Activated naive CD8-positive, alpha-beta T cell (primary cell): ENCODE measurements around the gene MCM8.
"Not testable (repeated sequence)": the region's sequence is repeated elsewhere in the genome, so short reads cannot be mapped to it uniquely, and the experiment has no call there.

Source experiments
- H3K27ac Mint-ChIP-seq: one replicate; pipeline ENCODE4 v1.8.0; 2021; ENCODE audit warnings: mixed read lengths
- H3K27me3 Mint-ChIP-seq: one replicate; pipeline ENCODE4 v1.8.0; 2021; ENCODE audit warnings: mixed read lengths
- H3K36me3 Mint-ChIP-seq: one replicate; pipeline ENCODE4 v1.8.0; 2021; ENCODE audit warnings: mixed read lengths
- H3K4me1 Mint-ChIP-seq: one replicate; pipeline ENCODE4 v1.8.0; 2021; ENCODE audit warnings: low read depth, mixed read lengths
- H3K4me3 Mint-ChIP-seq: one replicate; pipeline ENCODE4 v1.8.0; 2021; ENCODE audit warnings: mild to moderate bottlenecking, mixed read lengths
- H3K9me3 Mint-ChIP-seq: one replicate; pipeline ENCODE4 v1.8.0; 2021; ENCODE audit warnings: low read depth, mixed read lengths

Gene MCM8

GRCh38 chr20:6007094-6007528 is 56.7 kb downstream of the MCM8 start:
- Mint-ChIP-seq H3K27me3 (no peaks in the 10 kb centered on the region), H3K27ac (peak overlapping the region; percentile 94), H3K36me3 (no peaks in the 10 kb centered on the region), H3K4me1 (peaks cover 33% of the 10 kb centered on the region), H3K9me3 (no peaks in the 10 kb centered on the region), H3K4me3 (peak overlapping the region; percentile 97)

- H3K4me1 Mint-ChIP-seq: peaks cover 38% of the 10 kb centered on the region
- H3K9me3 Mint-ChIP-seq: no peaks in the 10 kb centered on the region
- no peaks in the 10 kb centered on the region for H3K36me3 Mint-ChIP-seq
- peak overlapping the region; percentile 97 for H3K4me3 Mint-ChIP-seq
- H3K27ac Mint-ChIP-seq: peak overlapping the region; percentile 74
- H3K27me3 Mint-ChIP-seq: no peaks in the 10 kb centered on the region
Measured at GRCh38 chr20:6007529-6008103, 57.2 kb downstream of the MCM8 start.

GRCh38 chr20:6008254-6008653 is 57.8 kb downstream of the MCM8 start:
- Mint-ChIP-seq H3K27ac (no peak overlapping the region), H3K4me3 (peak overlapping the region; percentile 97), H3K27me3 (no peaks in the 10 kb centered on the region), H3K36me3 (no peaks in the 10 kb centered on the region), H3K4me1 (peaks cover 42% of the 10 kb centered on the region), H3K9me3 (no peaks in the 10 kb centered on the region)

GRCh38 chr20:6012179-6012578 is 61.7 kb downstream of the MCM8 start:
- no peaks in the 10 kb centered on the region for H3K27me3 Mint-ChIP-seq
- no peak overlapping the region for H3K4me3 Mint-ChIP-seq
- H3K4me1 Mint-ChIP-seq: peaks cover 61% of the 10 kb centered on the region
- peak overlapping the region; percentile 28 for H3K27ac Mint-ChIP-seq
- no peaks in the 10 kb centered on the region for H3K9me3 Mint-ChIP-seq
- H3K36me3 Mint-ChIP-seq: peaks cover 7% of the 10 kb centered on the region

GRCh38 chr20:6014017-6014416 is 63.6 kb downstream of the MCM8 start:
- Mint-ChIP-seq H3K27me3 (no peaks in the 10 kb centered on the region), H3K36me3 (peaks cover 16% of the 10 kb centered on the region), H3K4me1 (peaks cover 58% of the 10 kb centered on the region), H3K4me3 (no peak overlapping the region), H3K27ac (no peak overlapping the region), H3K9me3 (no peaks in the 10 kb centered on the region)

GRCh38 chr20:6014957-6015356 is 64.5 kb downstream of the MCM8 start:
- Mint-ChIP-seq H3K9me3 (no peaks in the 10 kb centered on the region), H3K36me3 (peaks cover 16% of the 10 kb centered on the region), H3K27ac (peak overlapping the region; percentile 18), H3K27me3 (no peaks in the 10 kb centered on the region), H3K4me1 (peaks cover 56% of the 10 kb centered on the region), H3K4me3 (no peak overlapping the region)

GRCh38 chr20:6017467-6017866 is 67.0 kb downstream of the MCM8 start:
- Mint-ChIP-seq H3K27ac (no peak overlapping the region), H3K4me3 (no peak overlapping the region), H3K4me1 (peaks cover 52% of the 10 kb centered on the region), H3K9me3 (no peaks in the 10 kb centered on the region), H3K36me3 (peaks cover 20% of the 10 kb centered on the region), H3K27me3 (no peaks in the 10 kb centered on the region)

DNA sequence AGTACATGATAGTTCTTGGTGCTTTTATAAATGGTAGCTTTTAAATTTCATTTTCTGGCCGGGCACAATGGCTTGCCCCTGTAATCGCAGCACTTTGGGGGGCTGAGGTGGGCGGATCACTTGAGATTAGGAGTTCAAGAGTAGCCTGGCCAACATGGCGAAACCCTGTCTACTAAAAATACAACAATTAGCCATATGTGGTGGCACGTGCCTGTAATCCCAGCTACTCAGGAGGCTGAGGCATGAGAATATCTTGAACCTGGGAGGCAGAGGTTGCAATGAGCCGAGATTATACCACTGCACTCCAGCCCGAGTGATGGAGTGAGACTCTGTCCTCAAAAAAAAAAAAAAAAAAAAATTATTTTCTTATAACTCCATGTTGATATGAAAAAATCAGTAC is 67.4 kb downstream of the MCM8 start:
- no peak overlapping the region for H3K4me3 Mint-ChIP-seq
- H3K4me1 Mint-ChIP-seq: peaks cover 52% of the 10 kb centered on the region
- H3K36me3 Mint-ChIP-seq: peaks cover 22% of the 10 kb centered on the region
- no peak overlapping the region for H3K27ac Mint-ChIP-seq
- no peaks in the 10 kb centered on the region for H3K9me3 Mint-ChIP-seq
- no peaks in the 10 kb centered on the region for H3K27me3 Mint-ChIP-seq

DNA sequence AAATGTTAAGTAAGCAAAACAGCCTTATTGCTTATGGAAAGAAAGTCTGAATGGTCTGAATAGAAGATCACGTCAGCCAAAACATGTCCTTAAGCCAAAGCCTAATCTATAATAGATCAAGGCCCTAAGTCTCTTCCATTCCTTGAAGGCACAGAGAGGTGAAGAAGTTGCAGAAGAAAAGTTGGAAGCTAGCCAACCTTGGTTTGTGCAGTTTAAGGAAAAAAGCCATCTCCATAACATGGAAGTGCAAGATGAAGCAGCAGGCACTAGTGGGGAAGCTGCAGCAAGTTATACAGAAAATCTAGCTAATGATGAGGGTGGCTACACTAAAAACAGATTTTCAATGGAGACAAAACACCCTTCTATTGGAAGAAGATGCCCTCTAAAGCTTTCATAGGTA is 74.3 kb downstream of the MCM8 start:
- H3K36me3 Mint-ChIP-seq: peaks cover 33% of the 10 kb centered on the region
- H3K9me3 Mint-ChIP-seq: peaks cover 8% of the 10 kb centered on the region
- no peak overlapping the region for H3K27ac Mint-ChIP-seq
- no peaks in the 10 kb centered on the region for H3K27me3 Mint-ChIP-seq
- no peak overlapping the region for H3K4me3 Mint-ChIP-seq
- peaks cover 40% of the 10 kb centered on the region for H3K4me1 Mint-ChIP-seq

GRCh38 chr20:6026051-6026450 is 75.6 kb downstream of the MCM8 start:
- Mint-ChIP-seq H3K36me3 (peaks cover 31% of the 10 kb centered on the region), H3K27me3 (no peaks in the 10 kb centered on the region), H3K4me3 (no peak overlapping the region), H3K4me1 (peaks cover 49% of the 10 kb centered on the region), H3K9me3 (peaks cover 8% of the 10 kb centered on the region), H3K27ac (no peak overlapping the region)

DNA sequence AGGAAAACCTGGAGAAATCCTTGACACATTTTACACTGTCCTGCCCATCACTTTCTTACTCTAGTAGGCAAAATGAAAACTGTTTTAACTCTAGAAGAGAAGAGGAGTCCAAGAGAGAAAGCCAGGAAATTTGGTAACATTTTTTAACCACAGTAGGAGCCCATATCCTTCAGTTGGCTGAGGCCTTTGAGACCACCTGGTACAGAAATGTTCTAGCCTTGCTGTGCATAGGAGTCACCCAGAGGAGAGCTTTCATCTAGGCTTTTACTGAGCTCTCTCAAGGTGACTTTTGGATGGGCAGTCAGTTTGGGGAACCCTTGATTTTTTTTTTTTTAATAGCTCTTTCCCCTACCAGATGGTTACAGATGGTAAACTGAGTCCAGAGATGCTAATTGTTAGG is 78.4 kb downstream of the MCM8 start:
- H3K4me3 Mint-ChIP-seq: no peak overlapping the region
- H3K36me3 Mint-ChIP-seq: peaks cover 23% of the 10 kb centered on the region
- H3K4me1 Mint-ChIP-seq: peaks cover 51% of the 10 kb centered on the region
- H3K27ac Mint-ChIP-seq: no peak overlapping the region
- H3K9me3 Mint-ChIP-seq: peaks cover 8% of the 10 kb centered on the region
- no peaks in the 10 kb centered on the region for H3K27me3 Mint-ChIP-seq

DNA sequence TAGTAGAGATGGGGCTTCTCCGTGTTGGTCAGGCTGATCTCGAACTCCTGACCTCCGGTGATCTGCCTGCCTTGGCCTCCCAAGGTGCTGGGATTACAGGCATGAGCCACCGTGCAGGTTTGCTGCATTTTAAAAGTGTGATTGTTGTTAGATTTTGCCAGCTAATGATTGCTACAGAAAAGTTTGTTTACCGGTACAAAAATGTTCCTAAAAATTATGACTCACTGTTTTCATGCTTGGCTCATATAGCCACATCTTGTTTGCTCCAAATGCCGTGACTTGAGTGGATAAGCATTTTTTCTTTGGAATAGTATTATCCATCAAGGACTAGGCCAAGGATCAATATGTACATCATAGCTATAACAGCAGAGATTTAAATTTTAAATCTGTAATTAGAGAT is 79.1 kb downstream of the MCM8 start:
- Mint-ChIP-seq H3K27me3 (no peaks in the 10 kb centered on the region), H3K4me1 (peaks cover 56% of the 10 kb centered on the region), H3K27ac (no peak overlapping the region), H3K36me3 (peaks cover 19% of the 10 kb centered on the region), H3K9me3 (peaks cover 4% of the 10 kb centered on the region), H3K4me3 (no peak overlapping the region)

DNA sequence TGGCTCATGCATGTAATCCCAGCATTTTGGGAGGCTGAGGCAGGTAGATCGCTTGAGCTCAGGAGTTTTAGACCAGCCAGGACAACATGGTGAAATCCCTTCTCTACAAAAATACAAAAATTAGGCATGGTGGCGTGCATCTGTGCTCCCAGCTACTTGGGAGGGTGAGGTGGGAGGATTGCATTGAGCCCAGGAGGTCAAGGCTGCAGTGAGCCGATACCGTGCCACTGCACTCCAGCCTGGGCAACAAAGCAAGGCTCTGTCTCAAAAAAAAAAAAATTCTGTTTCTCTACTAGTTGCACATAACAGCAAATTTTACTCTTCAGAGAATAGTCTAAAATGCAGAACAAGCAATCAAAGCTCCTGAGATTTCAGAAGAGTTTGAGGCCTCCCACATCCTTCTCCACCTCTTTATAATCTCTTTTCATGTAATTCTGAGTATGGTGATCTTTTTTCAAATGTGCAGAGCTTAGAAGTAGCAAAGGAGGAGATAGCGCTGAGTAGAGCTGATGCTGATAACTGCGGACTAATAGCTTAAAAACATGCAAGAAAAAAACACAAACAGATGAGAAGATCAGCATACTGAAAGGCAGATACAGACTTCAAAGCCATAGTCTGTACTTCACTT is 80.1 kb downstream of the MCM8 start:
- H3K27ac Mint-ChIP-seq: peak overlapping the region; percentile 50
- H3K4me3 Mint-ChIP-seq: peak overlapping the region; percentile 1
- H3K27me3 Mint-ChIP-seq: no peaks in the 10 kb centered on the region
- H3K36me3 Mint-ChIP-seq: peaks cover 15% of the 10 kb centered on the region
- H3K4me1 Mint-ChIP-seq: peaks cover 52% of the 10 kb centered on the region
- no peaks in the 10 kb centered on the region for H3K9me3 Mint-ChIP-seq

GRCh38 chr20:6032907-6033306 is 82.5 kb downstream of the MCM8 start:
- not testable (repeated sequence) for H3K27ac Mint-ChIP-seq, H3K9me3 Mint-ChIP-seq
- peaks cover 12% of the 10 kb centered on the region for H3K36me3 Mint-ChIP-seq

GRCh38 chr20:6034134-6034969 is 83.9 kb downstream of the MCM8 start:
- Mint-ChIP-seq H3K27me3 (no peaks in the 10 kb centered on the region), H3K9me3 (no peaks in the 10 kb centered on the region), H3K36me3 (peaks cover 12% of the 10 kb centered on the region), H3K27ac (peak overlapping the region; percentile 23), H3K4me1 (peaks cover 30% of the 10 kb centered on the region), H3K4me3 (no peak overlapping the region)

More at GRCh38 chr20:6032907-6033306, 82.5 kb downstream of the MCM8 start:
- H3K4me3 Mint-ChIP-seq, H3K27me3 Mint-ChIP-seq: not testable (repeated sequence)
- peaks cover 36% of the 10 kb centered on the region for H3K4me1 Mint-ChIP-seq
